Measurements from ENCODE around the gene KIF1C. TPM values are rescaled to one million over a fixed set of nuclear protein-coding genes. Genes with fewer than 3 reads are reported as not detected.
A peak's percentile ranks its signal among the peaks of the same experiment; 100 is the strongest.

Gene KIF1C
- total and polyA plus RNA-seq, 2 experiments from 2014 or later, result 39.8 to 72.7 TPM

GRCh38 chr17:4982305-4982704 lies 15.4 kb upstream of the KIF1C start:
- no peaks in the 10 kb centered on the region for H3K9me3 ChIP-seq (ENCODE audit: low read depth)
- in situ Hi-C loops (cut with MboI), result no loop called here
- no peaks in the 10 kb centered on the region for H3K27me3 ChIP-seq (replicated peaks; ENCODE audit: insufficient read depth)
- H4K20me1 ChIP-seq (ENCODE audit: insufficient read depth), result no peaks in the 10 kb centered on the region
- H3K79me2 ChIP-seq (ENCODE audit: insufficient read depth), result peaks cover 21% of the 10 kb centered on the region
- peaks cover 25% of the 10 kb centered on the region for H3K36me3 ChIP-seq (ENCODE audit: low read depth)
- DNase-seq, result peak; percentile 30
- no peak overlapping the region for H3K4me3 ChIP-seq
- no peak overlapping the region for H3K4me2 ChIP-seq (ENCODE audit: unreplicated experiment)
- H2AFZ ChIP-seq, result no peak overlapping the region
- no peak overlapping the region for H3K9ac ChIP-seq
- no peaks in the 10 kb centered on the region; the same call in 1 of the 2 replicates for H3F3A ChIP-seq (ENCODE audit: insufficient read depth)
- H3K4me1 ChIP-seq (ENCODE audit: insufficient read depth), result no peaks in the 10 kb centered on the region; the same call in 1 of the 2 replicates
- no peak overlapping the region for H3K27ac ChIP-seq
- no peaks in the 10 kb centered on the region for H3K9me2 ChIP-seq (ENCODE audit: insufficient read depth)
- no peak for TF ChIP-seq EZH2phosphoT487 (IDR thresholded peaks at IDR 0.05; ENCODE audit: insufficient read depth, low read depth)
- TF ChIP-seq EZH2 (IDR thresholded peaks at IDR 0.05; ENCODE audit: insufficient read depth, poor library complexity, severe bottlenecking), result no peak
- WGBS, 2 experiments (ENCODE audit: low coverage in 1 of 2, low lambda C conversion rate in 2 of 2, missing lambda C conversion rate in 2 of 2), result 36 to 43% methylated on average over 5 of the region's 5 CpGs

- WGBS, 2 experiments (ENCODE audit: low coverage in 1 of 2, low lambda C conversion rate in 2 of 2, missing lambda C conversion rate in 2 of 2), result 33 to 43% methylated on average over 5 of the region's 5 CpGs
- in situ Hi-C loops (cut with MboI), result no loop called here
Observed at GRCh38 chr17:4986403-4986802, 11.3 kb upstream of the KIF1C start.

GRCh38 chr17:4986951-4987766 lies 10.6 kb upstream of the KIF1C start, which contains the start of gene CAMTA2:
TSS of gene CAMTA2 (minus strand) at chr17:4987675. CDS start at chr17:4986222, 1,453 bp downstream.
- DNase-seq, result peak; percentile 80
- H3K4me2 ChIP-seq (ENCODE audit: unreplicated experiment), result peak within 1 kb of the TSS; percentile 87
- H3K79me2 ChIP-seq (ENCODE audit: insufficient read depth), result peaks cover 38% of the 10 kb centered on the region

More at GRCh38 chr17:4986403-4986802, 11.3 kb upstream of the KIF1C start:
- H3K4me2 ChIP-seq (ENCODE audit: unreplicated experiment), result peak overlapping the region; percentile 87
- no peaks in the 10 kb centered on the region for H3K9me2 ChIP-seq (ENCODE audit: insufficient read depth)
- peak overlapping the region; percentile 51; the same call in 1 of the 2 replicates for H3K27ac ChIP-seq
- peak overlapping the region; percentile 81 for H3K4me3 ChIP-seq
- peaks cover 38% of the 10 kb centered on the region for H3K79me2 ChIP-seq (ENCODE audit: insufficient read depth)
- H3K9me3 ChIP-seq (ENCODE audit: low read depth), result no peaks in the 10 kb centered on the region
- peaks cover 9% of the 10 kb centered on the region for H3K4me1 ChIP-seq (ENCODE audit: insufficient read depth)
- no peaks in the 10 kb centered on the region for H4K20me1 ChIP-seq (ENCODE audit: insufficient read depth)
- TF ChIP-seq EZH2phosphoT487 (IDR thresholded peaks at IDR 0.05; ENCODE audit: insufficient read depth, low read depth), result no peak
- DNase-seq, result peak; percentile 37
- no peaks in the 10 kb centered on the region; the same call in 1 of the 2 replicates for H3F3A ChIP-seq (ENCODE audit: insufficient read depth)
- H3K27me3 ChIP-seq (replicated peaks; ENCODE audit: insufficient read depth), result no peaks in the 10 kb centered on the region
- peak overlapping the region; percentile 88 for H2AFZ ChIP-seq
- peak overlapping the region; percentile 83 for H3K9ac ChIP-seq
- H3K36me3 ChIP-seq (ENCODE audit: low read depth), result no peaks in the 10 kb centered on the region

GRCh38 chr17:4987767-4988567 lies 9.8 kb upstream of the KIF1C start:
- 1 to 2% methylated on average over 27 to 30 of the region's 30 CpGs for WGBS, 2 experiments (ENCODE audit: low coverage in 1 of 2, low lambda C conversion rate in 2 of 2, missing lambda C conversion rate in 2 of 2)
- Histone ChIP-seq H3K36me3 (ENCODE audit: low read depth) (no peaks in the 10 kb centered on the region), H3K4me3 (peak overlapping the region; percentile 81), H3K27me3 (replicated peaks; ENCODE audit: insufficient read depth) (no peaks in the 10 kb centered on the region), H3F3A (ENCODE audit: insufficient read depth) (peaks cover 6% of the 10 kb centered on the region; the same call in 1 of the 2 replicates), H3K79me2 (ENCODE audit: insufficient read depth) (peaks cover 38% of the 10 kb centered on the region), H3K4me1 (ENCODE audit: insufficient read depth) (peaks cover 9% of the 10 kb centered on the region), H3K27ac (peak overlapping the region; percentile 51), H3K9me2 (ENCODE audit: insufficient read depth) (no peaks in the 10 kb centered on the region), H3K4me2 (ENCODE audit: unreplicated experiment) (peak overlapping the region; percentile 87), H3K9me3 (ENCODE audit: low read depth) (no peaks in the 10 kb centered on the region), H4K20me1 (ENCODE audit: insufficient read depth) (no peaks in the 10 kb centered on the region), H2AFZ (peak overlapping the region; percentile 88), H3K9ac (peak overlapping the region; percentile 83)
- DNase-seq, result peak; percentile 50
- in situ Hi-C loops (cut with MboI), result no loop called here
- no peak for TF ChIP-seq EZH2phosphoT487 (IDR thresholded peaks at IDR 0.05; ENCODE audit: insufficient read depth, low read depth)
- no peak for TF ChIP-seq EZH2 (IDR thresholded peaks at IDR 0.05; ENCODE audit: insufficient read depth, poor library complexity, severe bottlenecking)

More at GRCh38 chr17:4986951-4987766, 10.6 kb upstream of the KIF1C start, which contains the start of gene CAMTA2:
- Histone ChIP-seq H3K27me3 (replicated peaks; ENCODE audit: insufficient read depth) (no peaks in the 10 kb centered on the region), H4K20me1 (ENCODE audit: insufficient read depth) (no peaks in the 10 kb centered on the region), H2AFZ (peak within 1 kb of the TSS; percentile 88), H3K9ac (peak within 1 kb of the TSS; percentile 83), H3K4me3 (peak within 1 kb of the TSS; percentile 81), H3F3A (ENCODE audit: insufficient read depth) (peaks cover 5% of the 10 kb centered on the region; the same call in 1 of the 2 replicates), H3K27ac (peak within 1 kb of the TSS; percentile 51), H3K9me3 (ENCODE audit: low read depth) (no peaks in the 10 kb centered on the region), H3K9me2 (ENCODE audit: insufficient read depth) (no peaks in the 10 kb centered on the region), H3K36me3 (ENCODE audit: low read depth) (no peaks in the 10 kb centered on the region), H3K4me1 (ENCODE audit: insufficient read depth) (peaks cover 9% of the 10 kb centered on the region)
- TF ChIP-seq EZH2phosphoT487 (IDR thresholded peaks at IDR 0.05; ENCODE audit: insufficient read depth, low read depth), result no peak
- TF ChIP-seq EZH2 (IDR thresholded peaks at IDR 0.05; ENCODE audit: insufficient read depth, poor library complexity, severe bottlenecking), result no peak
- in situ Hi-C loops (cut with MboI), result no loop called here
- 1 to 2% methylated on average over 54 to 75 of the region's 78 CpGs for WGBS, 2 experiments (ENCODE audit: low coverage in 1 of 2, low lambda C conversion rate in 2 of 2, missing lambda C conversion rate in 2 of 2)

Data from GM23248 (cell line).